Epithelial cell of prostate (primary cell): ENCODE measurements around the gene NRL.

ENCODE experiments used
- DNase-seq: peaks from one replicate; pipeline ENCODE4 v3.0.0-alpha.2; 2011; ENCODE audit warnings: low read depth, low spot score
- H3K27ac ChIP-seq: fragments of 450-650 bp; 2 replicates; pipeline ENCODE4 v1.5.1; 2017; ENCODE audit warnings: mild to moderate bottlenecking

Gene NRL

GRCh38 chr14:24130380-24130716 lies 15.6 kb upstream of the NRL start, which contains the start of gene FITM1:
Gene FITM1 (plus strand): TSS chr14:24130659. CDS start chr14:24131564, 905 bp downstream.
- DNase-seq, result no peak
- H3K27ac ChIP-seq, result no peak within 1 kb of the TSS

GRCh38 chr14:24129410-24129998 lies 14.8 kb upstream of the NRL start:
- no peak for DNase-seq
- no peak overlapping the region for H3K27ac ChIP-seq

- DNase-seq, result no peak
- H3K27ac ChIP-seq, result no peak overlapping the region
These were observed 12.9 kb upstream of the NRL start for GRCh38 chr14:24127673-24128072.

- DNase-seq, result no peak
- no peak overlapping the region for H3K27ac ChIP-seq
These were observed 12.2 kb upstream of the NRL start for GRCh38 chr14:24126939-24127338.

- no peak overlapping the region for H3K27ac ChIP-seq
- no peak for DNase-seq
These were observed 9.0 kb upstream of the NRL start for GRCh38 chr14:24123424-24124417.

GRCh38 chr14:24122898-24123297 lies 8.1 kb upstream of the NRL start:
- no peak for DNase-seq
- no peak overlapping the region for H3K27ac ChIP-seq

- H3K27ac ChIP-seq, result no peak overlapping the region
- DNase-seq, result no peak
These were observed 7.7 kb upstream of the NRL start for GRCh38 chr14:24122416-24122815.

GRCh38 chr14:24121210-24121609 lies 6.5 kb upstream of the NRL start:
- no peak for DNase-seq
- H3K27ac ChIP-seq, result no peak overlapping the region

GRCh38 chr14:24119691-24120090 lies 4.9 kb upstream of the NRL start:
- DNase-seq, result no peak
- no peak overlapping the region for H3K27ac ChIP-seq

- DNase-seq, result no peak
- no peak overlapping the region for H3K27ac ChIP-seq
These were observed 2.4 kb upstream of the NRL start for GRCh38 chr14:24117179-24117578.

GRCh38 chr14:24116128-24116814 lies 1.5 kb upstream of the NRL start:
- H3K27ac ChIP-seq, result no peak overlapping the region
- DNase-seq, result no peak

GRCh38 chr14:24115422-24116127 lies 826 bp upstream of the NRL start:
- peak overlapping the region; percentile 97 for H3K27ac ChIP-seq
- DNase-seq, result no peak

GRCh38 chr14:24113801-24114531 lies 783 bp downstream of the NRL start:
- DNase-seq, result peak; percentile 58
- H3K27ac ChIP-seq, result peak overlapping the region; percentile 97

GRCh38 chr14:24113379-24113800 lies 1.4 kb downstream of the NRL start:
- no peak for DNase-seq
- peak overlapping the region; percentile 97 for H3K27ac ChIP-seq

GRCh38 chr14:24110523-24110922 lies 4.2 kb downstream of the NRL start:
- peak overlapping the region; percentile 21 for H3K27ac ChIP-seq
- no peak for DNase-seq

- no peak for DNase-seq
- peak overlapping the region; percentile 21 for H3K27ac ChIP-seq
These were observed 4.7 kb downstream of the NRL start for GRCh38 chr14:24110060-24110459.

GRCh38 chr14:24108336-24108874 lies 6.3 kb downstream of the NRL start:
- H3K27ac ChIP-seq, result peak overlapping the region; percentile 21
- no peak for DNase-seq

GRCh38 chr14:24106672-24107271 lies 8.0 kb downstream of the NRL start:
- peak overlapping the region; percentile 32 for H3K27ac ChIP-seq
- DNase-seq, result no peak
